K562 (cell line): ENCODE data around the gene RAPSN. TPM values are rescaled to one million over a fixed set of nuclear protein-coding genes. Genes with fewer than 3 reads are reported as not detected.

Experiments
- ATAC-seq: fragments of 200-7000 bp; cut with Tn5 transposase; 3 replicates; pipeline ENCODE4 v1.9.1; 2020; ENCODE audit warnings: moderate library complexity
- BruUV-seq: library from RNA; stranded (reverse); fragments of 400-500 nt; replicated peaks from 2 replicates; lab custom pipeline; 2021; lab: Mats Ljungman, UMichigan
- CTCF ChIA-PET: fragments of 300-600 bp; formaldehyde crosslinking; extraction: SDS; loops from one replicate; lab custom pipeline; 2021; ENCODE audit warnings: low intra/inter-chr PET ratio; lab: Yijun Ruan, JAX
- POLR2A ChIA-PET: fragments of 300-600, 350-650 bp; sonication (Branson Sonifier 250); formaldehyde crosslinking; extraction: SDS; loops from one replicate; lab custom pipeline; 2021; ENCODE audit warnings: antibody characterized with exemption, inconsistent platforms; lab: Yijun Ruan, JAX
- DNase-seq, 4 experiments: peaks; one replicate each; pipeline versions ENCODE4 v3.0.0 to v3.0.0-alpha.2; 2011 to 2018; ENCODE audit warnings: low spot score in 3 of 4, mixed read lengths in 3 of 4; ENCODE audit errors: extremely low read depth in 1 of 4
- FAIRE-seq: peaks from 2 replicates; lab custom pipeline; 2011; peaks lifted over from hg19 to GRCh38; lab: Jason Lieb, UNC
- H2AFZ ChIP-seq: 2 replicates; pipeline ENCODE4 v1.6.0; 2011; ENCODE audit warnings: low read depth, low read length, control low read depth, inconsistent platforms
- H3K27ac ChIP-seq: fragments of 200-600 bp; 3 replicates; pipeline ENCODE4 v1.8.0; 2011; ENCODE audit warnings: low read depth, mild to moderate bottlenecking, control low read depth, inconsistent platforms, low read length, moderate library complexity, mixed read lengths; ENCODE audit errors: extremely low read depth
- H3K27me3 ChIP-seq, 2 experiments: fragments of 300-600 bp in 1 of 2; 2 replicates in 1 of 2; 3 replicates in 1 of 2; pipeline versions ENCODE4 v1.6.0 to v1.8.0; 2011; ENCODE audit warnings: inconsistent platforms in 2 of 2, low read length in 2 of 2, mild to moderate bottlenecking in 1 of 2, mixed read lengths in 1 of 2, moderate library complexity in 1 of 2; ENCODE audit not compliant: control insufficient read depth in 2 of 2, insufficient read depth in 2 of 2
- H3K36me3 ChIP-seq: fragments of 300-600 bp; 3 replicates; pipeline ENCODE4 v1.8.0; 2011; ENCODE audit warnings: mild to moderate bottlenecking, low read length, inconsistent platforms; ENCODE audit not compliant: control insufficient read depth, insufficient read depth
- H3K4me1 ChIP-seq, 2 experiments: fragments of 200-600 bp in 1 of 2; replicated peaks in 1 of 2; 2 replicates in 1 of 2; 3 replicates in 1 of 2; pipeline versions ENCODE4 v1.5.1 to v1.8.0; 2011; ENCODE audit warnings: inconsistent platforms in 2 of 2, low read length in 2 of 2, mild to moderate bottlenecking in 1 of 2, mixed read lengths in 1 of 2, moderate library complexity in 1 of 2; ENCODE audit not compliant: control insufficient read depth in 2 of 2, insufficient read depth in 2 of 2
- H3K4me2 ChIP-seq: 2 replicates; pipeline ENCODE4 v1.6.1; 2011; ENCODE audit warnings: low read length, control low read depth, inconsistent platforms, mixed read lengths; ENCODE audit not compliant: insufficient read depth
- H3K4me3 ChIP-seq: fragments of 200-600 bp; sonication (generic), shearing (Covaris generic); 2 replicates; pipeline ENCODE4 v1.5.1; 2016; ENCODE audit warnings: control low read depth, inconsistent platforms
- H3K79me2 ChIP-seq: fragments of 200-600 bp; 3 replicates; pipeline ENCODE4 v1.8.0; 2011; ENCODE audit warnings: low read length, inconsistent platforms; ENCODE audit not compliant: control insufficient read depth, insufficient read depth
- H3K9ac ChIP-seq, 2 experiments: 2 replicates each; pipeline versions ENCODE4 v1.6.0 to v1.6.1; 2011; ENCODE audit warnings: low read depth in 2 of 2, low read length in 2 of 2, control low read depth in 1 of 2, inconsistent platforms in 1 of 2, mild to moderate bottlenecking in 1 of 2, mixed read lengths in 1 of 2; ENCODE audit not compliant: insufficient read depth in 1 of 2
- H3K9me1 ChIP-seq: one replicate; pipeline ENCODE4 v1.6.0; 2011; ENCODE audit warnings: inconsistent platforms, mild to moderate bottlenecking, low read length, moderate library complexity; ENCODE audit not compliant: control insufficient read depth, insufficient read depth
- H3K9me3 ChIP-seq: replicated peaks from 2 replicates; pipeline ENCODE4 v1.5.1; 2011; ENCODE audit warnings: low read depth, low read length, inconsistent platforms; ENCODE audit not compliant: control insufficient read depth, insufficient read depth
- H4K20me1 ChIP-seq: replicated peaks from 2 replicates; pipeline ENCODE4 v1.6.1; 2011; ENCODE audit warnings: low read length, inconsistent platforms, mixed read lengths; ENCODE audit not compliant: control insufficient read depth, insufficient read depth
- ATF2 ChIP-seq: sonication (generic); formaldehyde crosslinking; IDR thresholded peaks from 2 replicates; pipeline ENCODE4 v1.8.1; 2022; ENCODE audit warnings: missing genetic modification reagents
- CTCFL ChIP-seq: IDR thresholded peaks from 2 replicates; pipeline ENCODE4 v1.6.1; 2011; ENCODE audit warnings: borderline replicate concordance, low read depth, mild to moderate bottlenecking, moderate library complexity, low read length; ENCODE audit not compliant: insufficient read depth, poor library complexity, severe bottlenecking
- CXXC5 ChIP-seq: fragments of 250-450 bp; sonication (Bioruptor Pico); IDR thresholded peaks from 2 replicates; pipeline ENCODE4 v1.8.0; 2022; ENCODE audit warnings: inconsistent platforms, mild to moderate bottlenecking, moderate library complexity
- ETV6 ChIP-seq, 3 experiments: fragments of 150-350 bp in 1 of 3; sonication (generic) in 1 of 3; formaldehyde crosslinking in 1 of 3; IDR thresholded peaks; 2 replicates each; pipeline versions ENCODE4 v1.6.1 to v1.8.0; 2014 to 2022; ENCODE audit warnings: borderline replicate concordance in 2 of 3, low read depth in 2 of 3, antibody characterized with exemption in 1 of 3, low read length in 1 of 3, mild to moderate bottlenecking in 1 of 3, missing genetic modification reagents in 1 of 3
- FOXJ3 ChIP-seq: sonication (generic); formaldehyde crosslinking; IDR thresholded peaks from 2 replicates; pipeline ENCODE4 v1.4.0; 2020; ENCODE audit warnings: mild to moderate bottlenecking, missing genetic modification reagents
- SFPQ ChIP-seq: fragments of 200-400 bp; formaldehyde crosslinking; IDR thresholded peaks from 2 replicates; pipeline ENCODE4 v1.6.1; 2017; ENCODE audit warnings: mild to moderate bottlenecking, low read depth, low read length, moderate library complexity
- XRCC4 ChIP-seq: IDR thresholded peaks from one replicate; pipeline ENCODE4 v1.6.1; 2011; ENCODE audit not compliant: insufficient read depth, insufficient read length; ENCODE audit errors: extremely low read depth
- ZNF583 ChIP-seq: fragments of 250-450 bp; sonication (Bioruptor Pico); IDR thresholded peaks from 2 replicates; pipeline ENCODE4 v1.4.0; 2020
- WGBS: fragments of 100-300 bp; shearing (Covaris generic); methylation state at CpG from one replicate; pipeline ENCODE4 v1.1.6; 2016; ENCODE audit warnings: low coverage, mixed read lengths; ENCODE audit not compliant: insufficient coverage; ENCODE audit errors: missing lambda C conversion rate; 5-methylcytosine and 5-hydroxymethylcytosine counted together
- in situ Hi-C: fragments of 300-500 bp; cut with MboI; formaldehyde crosslinking; loops from 4 replicates; pipeline ENCODE4 v1.15.0; 2018; ENCODE audit warnings: inconsistent platforms, mixed read lengths
- intact Hi-C: fragments of 100-400 bp; cut with micrococcal nuclease; formaldehyde crosslinking; loops from 2 replicates; pipeline ENCODE4 v1.14.2; 2022
- polyA plus RNA-seq, 8 experiments: library from polyadenylated mRNA; depleted of rRNA in 4 of 8; stranded (reverse) in 5 of 8; unstranded in 3 of 8; fragments of >200 nt; fragmentation: Nextera tagmentation in 2 of 8; fragmentation: Illumina TruSeq in 1 of 8; extraction: Ambion mirVana in 2 of 8; extraction: Trizol in 1 of 8; gene quantifications; 2 replicates each; pipeline versions ENCODE4 v1.2.1 to v1.2.3, GENCODE V29; 2011 to 2014; ENCODE audit warnings: inconsistent platforms in 1 of 8, missing spikeins in 1 of 8
- total RNA-seq, 7 experiments: library from RNA; depleted of rRNA in 6 of 7; stranded (reverse); fragments of >200 nt in 6 of 7; fragmentation: Illumina TruSeq in 2 of 7; extraction: Trizol in 2 of 7; gene quantifications; 2 replicates each; pipeline versions ENCODE4 v1.2.1 to v1.2.3, GENCODE V29; 2011 to 2021; ENCODE audit warnings: low replicate concordance in 1 of 7

The RAPSN gene
- total and polyA plus RNA-seq, 9 of the 15 experiments (the other 6 are each of a cell fraction or from before 2014, with no cell fraction given): 0.06 to 0.11 TPM; not detected in 7

GRCh38 chr11:47393163-47394049 lies 55.5 kb downstream of the RAPSN start (continued):
- TF ChIP-seq ETV6 (IDR thresholded peaks at IDR 0.05; ENCODE audit: borderline replicate concordance in 1 of 2, low read depth in 2 of 2, low read length in 1 of 2) (no peak), ETV6 (CRISPR knock-in tag; IDR thresholded peaks at IDR 0.05; ENCODE audit: borderline replicate concordance) (no peak), XRCC4 (no peak)
- TF ChIP-seq, all 486 proteins: peak for 36

GRCh38 chr11:47392546-47393162 lies 56.3 kb downstream of the RAPSN start:
- WGBS: 91% methylated on average over 11 of the region's 14 CpGs
- Histone ChIP-seq H3K79me2 (no peaks in the 10 kb centered on the region), H3K9me3 (no peaks in the 10 kb centered on the region), H3K27ac (peak overlapping the region; percentile 87; the same call in 1 of the 3 replicates), H2AFZ (peak overlapping the region; percentile 46; the same call in 1 of the 2 replicates), H4K20me1 (no peaks in the 10 kb centered on the region), H3K4me3 (no peak overlapping the region), H3K9ac (peak overlapping the region in 1 of 2 experiments; percentile 84; a peak in 2 of 4 replicates), H3K27me3 (no peaks in the 10 kb centered on the region), H3K4me2 (no peak overlapping the region), H3K36me3 (no peaks in the 10 kb centered on the region), H3K9me1 (no peaks in the 10 kb centered on the region), H3K4me1 (peaks cover 40 to 76% of the 10 kb centered on the region in 2 experiments)
- no TSS peak for BruUV-seq
- intact Hi-C loops (no loop called here), in situ Hi-C loops (no loop called here)
- ATAC-seq: no peak
- TF ChIP-seq SFPQ: no peak
- TF ChIP-seq CXXC5: no peak
- no peak for TF ChIP-seq ZNF583 (CRISPR knock-in tag)
- TF ChIP-seq ATF2 (CRISPR knock-in tag): no peak
- no peak for TF ChIP-seq FOXJ3 (CRISPR knock-in tag)
- no peak for TF ChIP-seq CTCFL
- POLR2A ChIA-PET: interaction anchor here (0.7 to 1.3 kb wide), 4 partner anchors 10 to 447 kb away, joined by 3 to 4 read pairs (median 3); no protein-coding TSS in a partner anchor
- peak in 1 of 4 experiments; percentile 13 for DNase-seq
- no peak for FAIRE-seq
- CTCF ChIA-PET: no interaction called here
